Gastrocnemius medialis (tissue), 4 donors: Measurements from ENCODE around the gene ZNRF3.
"Not testable (repeated sequence)": the region's sequence is repeated elsewhere in the genome, so short reads cannot be mapped to it uniquely, and the experiment has no call there.

Experiments used
- POLR2A ChIP-seq, 2 donors: fragments of 450-650 bp; IDR thresholded peaks; one replicate each; pipeline ENCODE4 v1.6.1; 2017; ENCODE audit warnings: antibody characterized with exemption in 2 of 2, mild to moderate bottlenecking in 2 of 2, moderate library complexity in 2 of 2
- TF ChIP-seq, protein P1 (sequence below), 5 experiments: fragments of 450-650 bp in 3 of 5; fragments of 200-600 bp in 2 of 5; sonication (generic) in 2 of 5; IDR thresholded peaks in 4 of 5; conservative IDR thresholded peaks in 1 of 5; 1 replicate in 4 of 5; 2 replicates in 1 of 5; pipeline ENCODE4 v1.5.1; 2016 to 2019; ENCODE audit warnings: antibody characterized with exemption in 5 of 5, mild to moderate bottlenecking in 3 of 5, moderate library complexity in 3 of 5

DNA sequence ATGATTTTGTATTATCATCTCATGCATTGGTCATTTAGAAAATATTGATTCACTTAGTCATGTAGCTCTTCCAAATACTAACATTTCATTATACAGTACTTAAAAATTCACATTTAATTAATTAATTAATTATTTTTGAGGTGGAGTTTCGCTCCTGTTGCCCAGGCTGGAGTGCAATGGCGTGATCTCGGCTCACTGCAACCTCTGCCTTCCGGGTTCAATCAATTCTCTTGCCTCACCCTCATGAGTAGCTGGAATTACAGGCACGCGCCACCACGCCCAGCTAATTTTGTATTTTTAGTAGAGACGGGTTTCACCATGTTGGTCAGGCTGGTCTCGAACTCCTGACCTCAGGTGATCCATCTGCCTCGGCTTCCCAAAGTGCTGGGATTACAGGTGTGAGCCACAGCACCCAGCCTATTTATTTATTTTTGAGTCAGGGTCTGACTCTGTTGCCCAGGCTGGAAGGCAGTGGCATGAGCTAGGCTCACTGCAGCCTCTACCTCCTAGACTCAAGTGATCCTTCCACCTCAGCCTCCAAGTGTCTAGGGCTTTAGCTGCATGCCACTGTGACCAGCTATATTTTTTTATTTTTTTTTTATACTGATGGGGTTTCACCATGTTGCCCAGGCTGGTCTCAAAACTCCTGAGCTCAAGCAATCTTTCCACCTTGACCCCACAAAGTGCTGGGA lies 65.6 kb downstream of the ZNRF3 start:
- TF ChIP-seq POLR2A (IDR thresholded peaks at IDR 0.05): not testable (repeated sequence)
- TF ChIP-seq, protein P1, sequence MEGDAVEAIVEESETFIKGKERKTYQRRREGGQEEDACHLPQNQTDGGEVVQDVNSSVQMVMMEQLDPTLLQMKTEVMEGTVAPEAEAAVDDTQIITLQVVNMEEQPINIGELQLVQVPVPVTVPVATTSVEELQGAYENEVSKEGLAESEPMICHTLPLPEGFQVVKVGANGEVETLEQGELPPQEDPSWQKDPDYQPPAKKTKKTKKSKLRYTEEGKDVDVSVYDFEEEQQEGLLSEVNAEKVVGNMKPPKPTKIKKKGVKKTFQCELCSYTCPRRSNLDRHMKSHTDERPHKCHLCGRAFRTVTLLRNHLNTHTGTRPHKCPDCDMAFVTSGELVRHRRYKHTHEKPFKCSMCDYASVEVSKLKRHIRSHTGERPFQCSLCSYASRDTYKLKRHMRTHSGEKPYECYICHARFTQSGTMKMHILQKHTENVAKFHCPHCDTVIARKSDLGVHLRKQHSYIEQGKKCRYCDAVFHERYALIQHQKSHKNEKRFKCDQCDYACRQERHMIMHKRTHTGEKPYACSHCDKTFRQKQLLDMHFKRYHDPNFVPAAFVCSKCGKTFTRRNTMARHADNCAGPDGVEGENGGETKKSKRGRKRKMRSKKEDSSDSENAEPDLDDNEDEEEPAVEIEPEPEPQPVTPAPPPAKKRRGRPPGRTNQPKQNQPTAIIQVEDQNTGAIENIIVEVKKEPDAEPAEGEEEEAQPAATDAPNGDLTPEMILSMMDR (IDR thresholded peaks at IDR 0.05 in 4 of 5, conservative IDR thresholded peaks at IDR 0.05 in 1 of 5): not testable (repeated sequence)
